Right lobe of liver (tissue), 6 donors: ENCODE measurements around the gene STAC. TPM values are rescaled to one million over a fixed set of nuclear protein-coding genes. Genes with fewer than 3 reads are reported as not detected.

Source experiments
- ATAC-seq, 4 donors: fragments of 200-7000 bp; cut with Tn5 transposase; one replicate each; pipeline ENCODE4 v1.9.1; 2020; ENCODE audit warnings: mild to moderate bottlenecking in 4 of 4, moderate library complexity in 4 of 4
- DNase-seq, 3 donors: peaks; one replicate each; pipeline ENCODE4 v3.0.0-alpha.2; 2020
- H3K27ac ChIP-seq, 3 donors: fragments of 200-600 bp; one replicate each; pipeline ENCODE4 v1.8.0; 2022
- H3K27me3 ChIP-seq, 2 donors: fragments of 200-600 bp; one replicate each; pipeline ENCODE4 v1.8.0; 2022
- H3K36me3 ChIP-seq, 4 donors: fragments of 200-600 bp; sonication (generic) in 1 of 4; one replicate each; pipeline versions ENCODE4 v1.5.1 to v1.8.0; 2017 to 2022; ENCODE audit warnings: control low read depth in 1 of 4
- H3K4me1 ChIP-seq, 4 donors: fragments of 200-600 bp; sonication (generic) in 1 of 4; one replicate each; pipeline versions ENCODE4 v1.5.1 to v1.8.0; 2017 to 2022; ENCODE audit warnings: control low read depth in 1 of 4
- H3K4me3 ChIP-seq, 3 donors: fragments of 200-600 bp; one replicate each; pipeline ENCODE4 v1.8.0; 2022
- H3K9me3 ChIP-seq, 4 donors: fragments of 200-600 bp; sonication (generic) in 1 of 4; one replicate each; pipeline versions ENCODE4 v1.5.1 to v1.8.0; 2017 to 2022; ENCODE audit warnings: control low read depth in 1 of 4
- POLR2A ChIP-seq: fragments of 450-650 bp; IDR thresholded peaks from one replicate; pipeline ENCODE4 v1.6.1; 2017; ENCODE audit warnings: antibody characterized with exemption, mild to moderate bottlenecking
- WGBS: methylation state at CpG from one replicate; pipeline ENCODE4 v1.1.6; 2018; ENCODE audit warnings: low coverage, low lambda C conversion rate; ENCODE audit not compliant: insufficient coverage; ENCODE audit errors: missing lambda C conversion rate; 5-methylcytosine and 5-hydroxymethylcytosine counted together
- intact Hi-C, 2 donors: fragments of 100-400 bp; cut with DNase I; formaldehyde crosslinking; loops; one replicate each; pipeline versions ENCODE4 v1.11.2 to v1.14.1; 2022
- total RNA-seq, 6 experiments: library from RNA; depleted of rRNA in 2 of 6; stranded (reverse); fragments of >200 nt in 2 of 6; fragmentation: NEBNext Ultra II Directional in 3 of 6; extraction: Animal tissue kit (Norgen Biotek cat#: 25700) in 3 of 6; gene quantifications; one replicate each; pipeline versions ENCODE4 v1.1.0 to v1.2.4, GENCODE V29; 2016 to 2023
- TF ChIP-seq, protein P1 (sequence below), 4 donors: fragments of 200-600 bp in 3 of 4; fragments of 450-650 bp in 1 of 4; IDR thresholded peaks; one replicate each; pipeline versions ENCODE4 v1.5.1 to v1.8.0; 2016 to 2022; ENCODE audit warnings: antibody characterized with exemption in 4 of 4, mild to moderate bottlenecking in 2 of 4
- donor health status: DM: no; HTN: yes; CAD: no.
- donor health status: DM: no; HTN: no; CAD: no.
- donor health status: DM: no; HTN: no; CAD: no.
- donor health status: DM: no; HTN: yes; CAD: no.
- donor health status: DM: no; HTN: yes; CAD: no.

The STAC gene
- total RNA-seq, 6 experiments from 2014 or later = 0.19 to 1.2 (median 0.70) TPM

DNA sequence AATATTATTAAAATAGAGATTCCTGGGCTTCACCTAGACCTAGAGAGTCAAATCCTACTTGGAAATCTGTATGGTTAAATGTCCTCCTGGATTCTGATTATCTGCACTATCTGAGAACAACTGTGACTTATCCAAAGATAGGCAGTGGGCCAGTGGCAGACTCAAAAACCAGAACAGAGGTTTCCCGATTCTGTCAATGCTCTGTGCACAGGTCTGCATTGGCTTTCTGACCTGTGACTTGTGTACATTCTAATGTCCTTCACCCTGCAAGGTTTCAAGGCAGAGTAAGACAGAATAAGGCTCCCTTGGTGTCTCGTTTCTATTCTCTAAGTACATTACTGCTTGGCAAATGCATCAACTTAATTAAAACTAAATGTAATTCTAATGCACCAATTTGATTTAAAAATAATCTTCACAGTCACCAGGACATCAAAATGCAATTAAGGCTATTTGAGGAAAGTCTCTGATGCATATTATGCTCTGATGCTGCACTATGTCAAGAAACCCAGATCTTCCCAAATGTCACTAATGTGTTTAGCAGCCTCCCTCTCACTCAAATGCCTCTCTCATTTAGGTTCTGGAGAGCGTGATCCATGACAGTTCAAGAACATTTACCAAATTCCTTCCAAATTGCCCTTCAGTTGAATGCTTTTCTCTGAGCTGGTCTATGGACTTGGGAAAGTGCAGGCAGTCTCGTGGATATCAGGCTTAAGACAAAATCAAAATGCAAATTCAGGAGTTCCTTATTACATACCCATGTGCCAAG, 140.1 kb downstream of the STAC start:
- ATAC-seq (no peak), DNase-seq (no peak)
- no peaks in the 10 kb centered on the region for H3K36me3 ChIP-seq
- H3K9me3 ChIP-seq = no peaks in the 10 kb centered on the region
- no peaks in the 10 kb centered on the region for H3K4me1 ChIP-seq
- H3K4me3 ChIP-seq = no peak overlapping the region
- no peak overlapping the region for H3K27ac ChIP-seq
- intact Hi-C loops = no loop called here
- TF ChIP-seq, protein P1, sequence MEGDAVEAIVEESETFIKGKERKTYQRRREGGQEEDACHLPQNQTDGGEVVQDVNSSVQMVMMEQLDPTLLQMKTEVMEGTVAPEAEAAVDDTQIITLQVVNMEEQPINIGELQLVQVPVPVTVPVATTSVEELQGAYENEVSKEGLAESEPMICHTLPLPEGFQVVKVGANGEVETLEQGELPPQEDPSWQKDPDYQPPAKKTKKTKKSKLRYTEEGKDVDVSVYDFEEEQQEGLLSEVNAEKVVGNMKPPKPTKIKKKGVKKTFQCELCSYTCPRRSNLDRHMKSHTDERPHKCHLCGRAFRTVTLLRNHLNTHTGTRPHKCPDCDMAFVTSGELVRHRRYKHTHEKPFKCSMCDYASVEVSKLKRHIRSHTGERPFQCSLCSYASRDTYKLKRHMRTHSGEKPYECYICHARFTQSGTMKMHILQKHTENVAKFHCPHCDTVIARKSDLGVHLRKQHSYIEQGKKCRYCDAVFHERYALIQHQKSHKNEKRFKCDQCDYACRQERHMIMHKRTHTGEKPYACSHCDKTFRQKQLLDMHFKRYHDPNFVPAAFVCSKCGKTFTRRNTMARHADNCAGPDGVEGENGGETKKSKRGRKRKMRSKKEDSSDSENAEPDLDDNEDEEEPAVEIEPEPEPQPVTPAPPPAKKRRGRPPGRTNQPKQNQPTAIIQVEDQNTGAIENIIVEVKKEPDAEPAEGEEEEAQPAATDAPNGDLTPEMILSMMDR (IDR thresholded peaks at IDR 0.05) = no peak
- TF ChIP-seq POLR2A = no peak
- WGBS = 42% methylated on average over 3 of the region's 4 CpGs
- H3K27me3 ChIP-seq = no peaks in the 10 kb centered on the region

DNA sequence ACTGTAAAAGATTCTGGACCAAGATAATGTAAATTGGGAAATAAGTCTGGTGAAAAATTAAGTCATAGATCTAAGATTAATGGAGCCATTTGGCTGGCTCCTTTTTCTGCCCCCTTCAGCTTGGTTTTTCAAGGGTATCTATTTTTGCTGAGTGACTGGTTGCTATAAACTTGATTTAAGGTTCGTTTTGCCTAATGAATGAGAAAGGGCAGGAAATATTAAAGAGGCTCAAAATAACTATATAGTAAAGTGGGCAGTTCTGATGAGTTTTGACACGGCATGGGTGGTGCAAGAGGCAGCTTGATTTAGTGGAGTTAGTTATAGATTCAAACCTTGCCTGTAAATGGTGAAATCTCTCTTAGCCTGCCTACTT, 140.7 kb downstream of the STAC start:
- no peak for ATAC-seq
- no peaks in the 10 kb centered on the region for H3K36me3 ChIP-seq
- intact Hi-C loops = no loop called here
- H3K4me1 ChIP-seq = no peaks in the 10 kb centered on the region
- H3K27ac ChIP-seq = no peak overlapping the region
- TF ChIP-seq, protein P1 (IDR thresholded peaks at IDR 0.05) = no peak
- no peak for TF ChIP-seq POLR2A
- WGBS = 40% methylated on average over 2 of the region's 2 CpGs
- H3K4me3 ChIP-seq = no peak overlapping the region
- DNase-seq = no peak
- no peaks in the 10 kb centered on the region for H3K27me3 ChIP-seq
- H3K9me3 ChIP-seq = no peaks in the 10 kb centered on the region

DNA sequence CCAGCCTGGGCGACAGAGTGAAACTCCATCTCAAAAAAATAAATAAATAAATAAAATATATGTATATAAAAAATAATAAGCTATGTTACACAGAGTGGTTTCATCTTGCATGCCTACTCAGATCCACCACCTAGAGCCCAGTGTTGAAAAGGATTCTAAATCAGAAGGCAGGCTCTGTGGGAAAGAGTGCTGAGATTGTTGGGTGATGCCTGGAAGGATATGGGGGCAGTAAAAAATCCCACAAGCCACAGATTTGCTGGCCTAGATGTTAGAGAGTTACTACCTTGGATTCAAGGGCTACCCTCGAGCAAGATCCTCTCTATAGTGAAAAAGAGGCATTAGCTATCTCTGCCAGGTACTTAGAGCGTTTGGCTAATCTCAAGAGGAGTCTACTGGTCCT, 144.3 kb downstream of the STAC start:
- no peak for ATAC-seq
- WGBS = 76% methylated on average over 2 of the region's 3 CpGs

DNA sequence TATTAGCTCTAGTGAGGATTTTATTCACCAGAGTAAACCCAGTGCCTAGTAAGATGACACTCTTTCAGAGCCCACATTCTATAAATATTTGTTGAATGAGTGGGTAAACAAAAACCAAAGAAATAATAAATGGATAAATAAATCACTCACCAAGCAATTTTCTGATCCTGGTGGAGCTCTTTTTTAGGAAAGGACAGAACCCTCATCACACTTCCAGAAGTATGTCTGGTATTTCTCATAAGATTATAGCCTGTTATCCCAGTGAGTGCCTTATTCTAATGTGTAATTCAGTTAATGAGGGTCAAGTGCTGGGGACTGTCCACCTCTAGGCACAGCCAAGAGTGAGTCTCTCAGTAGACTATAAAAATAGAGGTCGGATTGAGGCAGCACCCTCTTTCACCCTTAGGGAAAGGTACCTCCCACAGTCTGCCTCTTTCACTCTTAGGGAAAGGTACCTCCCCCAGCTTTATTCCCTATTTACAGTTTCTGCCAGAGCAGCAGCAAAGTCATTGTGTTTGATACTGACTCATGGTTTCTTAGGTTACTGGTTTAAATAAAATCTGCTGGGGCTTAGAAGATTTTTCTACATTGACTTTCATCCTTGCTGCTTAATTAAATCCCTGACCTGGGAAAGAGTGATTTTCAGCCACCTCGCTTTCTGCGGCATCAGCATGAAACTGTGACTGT, 145.0 kb downstream of the STAC start:
- no peaks in the 10 kb centered on the region for H3K36me3 ChIP-seq
- ATAC-seq = peak in 1 of 4 donors; percentile 38
- H3K4me3 ChIP-seq = no peak overlapping the region
- intact Hi-C loops = no loop called here
- H3K27me3 ChIP-seq = no peaks in the 10 kb centered on the region
- H3K4me1 ChIP-seq = no peaks in the 10 kb centered on the region
- TF ChIP-seq, protein P1 (IDR thresholded peaks at IDR 0.05) = no peak
- TF ChIP-seq POLR2A = no peak
- H3K27ac ChIP-seq = no peak overlapping the region
- no peak for DNase-seq
- 65% methylated on average over 3 of the region's 3 CpGs for WGBS
- no peaks in the 10 kb centered on the region for H3K9me3 ChIP-seq

More for the DNA sequence above, 144.3 kb downstream of the STAC start:
- Histone ChIP-seq H3K27me3 (no peaks in the 10 kb centered on the region), H3K27ac (no peak overlapping the region), H3K36me3 (no peaks in the 10 kb centered on the region), H3K9me3 (no peaks in the 10 kb centered on the region), H3K4me1 (no peaks in the 10 kb centered on the region), H3K4me3 (no peak overlapping the region)
- intact Hi-C loops = no loop called here
- DNase-seq = no peak
- no peak for TF ChIP-seq POLR2A
- TF ChIP-seq, protein P1 (IDR thresholded peaks at IDR 0.05) = no peak
